ENCODE data around the gene NR4A1.

The NR4A1 gene

GRCh38 chr12:52079576-52080402 lies 28.5 kb downstream of the NR4A1 start, which contains the start of gene SMIM41:
SMIM41 (plus strand) TSS chr12:52079704; CDS start chr12:52079780, 76 bp downstream.
- DNase-seq (ENCODE audit: low spot score), result no peak

- DNase-seq (ENCODE audit: low spot score), result no peak
Measured at GRCh38 chr12:52080403-52081251, 29.4 kb downstream of the NR4A1 start.

GRCh38 chr12:52081263-52081733 lies 30.1 kb downstream of the NR4A1 start:
- no peak for DNase-seq (ENCODE audit: low spot score)

- no peak for DNase-seq (ENCODE audit: low spot score)
Measured at GRCh38 chr12:52082026-52082668, 30.9 kb downstream of the NR4A1 start.

- no peak for DNase-seq (ENCODE audit: low spot score)
Measured at GRCh38 chr12:52082669-52082987, 31.4 kb downstream of the NR4A1 start.

GRCh38 chr12:52082988-52083637 lies 31.9 kb downstream of the NR4A1 start:
- DNase-seq (ENCODE audit: low spot score), result peak; percentile 95

GRCh38 chr12:52083638-52083996 lies 32.4 kb downstream of the NR4A1 start:
- DNase-seq (ENCODE audit: low spot score), result no peak

- DNase-seq (ENCODE audit: low spot score), result no peak
Measured at GRCh38 chr12:52084491-52085231, 33.4 kb downstream of the NR4A1 start.

- no peak for DNase-seq (ENCODE audit: low spot score)
Measured at GRCh38 chr12:52085682-52086180, 34.5 kb downstream of the NR4A1 start.

- DNase-seq (ENCODE audit: low spot score), result no peak
Measured at GRCh38 chr12:52086366-52086765, 35.1 kb downstream of the NR4A1 start.

GRCh38 chr12:52086944-52087835 lies 35.9 kb downstream of the NR4A1 start:
- DNase-seq (ENCODE audit: low spot score), result peak; percentile 6

GRCh38 chr12:52087961-52088820 lies 36.9 kb downstream of the NR4A1 start:
- peak; percentile 14 for DNase-seq (ENCODE audit: low spot score)

GRCh38 chr12:52089491-52089890 lies 38.2 kb downstream of the NR4A1 start:
- DNase-seq (ENCODE audit: low spot score), result no peak

GRCh38 chr12:52090291-52090690 lies 39.0 kb downstream of the NR4A1 start:
- peak; percentile 3 for DNase-seq (ENCODE audit: low spot score)

- peak; percentile 5 for DNase-seq (ENCODE audit: low spot score)
Measured at GRCh38 chr12:52091061-52091460, 39.8 kb downstream of the NR4A1 start.

- DNase-seq (ENCODE audit: low spot score), result no peak
Measured at GRCh38 chr12:52091869-52092268, 40.6 kb downstream of the NR4A1 start.

GRCh38 chr12:52093346-52093745 lies 42.1 kb downstream of the NR4A1 start:
- DNase-seq (ENCODE audit: low spot score), result no peak

- no peak for DNase-seq (ENCODE audit: low spot score)
Measured at GRCh38 chr12:52096332-52097044, 45.2 kb downstream of the NR4A1 start.

Measured in HuH-7 (cell line).